B cell (primary cell): ENCODE measurements around the gene MUC4. TPM values are rescaled to one million over a fixed set of nuclear protein-coding genes. Genes with fewer than 3 reads are reported as not detected.

Experiments
- ATAC-seq: fragments of 200-7000 bp; cut with Tn5 transposase; one replicate; pipeline ENCODE4 v1.10.0; 2021; ENCODE audit warnings: low read depth, mild to moderate bottlenecking, moderate number of reproducible peaks, moderate library complexity
- CTCF ChIA-PET: fragments of 350-600 bp; sonication (Branson Sonifier 250); formaldehyde crosslinking; loops from one replicate; lab custom pipeline; 2021; ENCODE audit warnings: antibody characterized with exemption, inconsistent platforms; lab: Charles Lee
- POLR2A ChIA-PET: fragments of 350-600 bp; sonication (Branson Sonifier 250); formaldehyde crosslinking; loops from one replicate; lab custom pipeline; 2021; ENCODE audit warnings: antibody characterized with exemption; lab: Charles Lee
- DNase-seq: peaks from one replicate; pipeline ENCODE4 v3.0.0; 2013
- H2AFZ ChIP-seq: 2 replicates; pipeline ENCODE4 v1.6.1; 2012; ENCODE audit warnings: mild to moderate bottlenecking, low read depth, low read length; ENCODE audit not compliant: insufficient read depth, poor library complexity, severe bottlenecking
- H3K27ac ChIP-seq, 2 donors: 1 replicate in 1 of 2; 2 replicates in 1 of 2; pipeline ENCODE4 v1.5.1; 2012 to 2013; ENCODE audit warnings: low read length in 2 of 2, mild to moderate bottlenecking in 2 of 2, moderate library complexity in 1 of 2
- H3K27me3 ChIP-seq, 4 experiments: fragments of 200-600 bp in 1 of 4; sonication (generic) in 1 of 4; replicated peaks in 1 of 4; 1 replicate in 2 of 4; 2 replicates in 2 of 4; pipeline versions ENCODE4 v1.6.1 to v1.7.0; 2013 to 2016; ENCODE audit warnings: low read length in 3 of 4, mild to moderate bottlenecking in 2 of 4, mixed read lengths in 1 of 4, moderate library complexity in 1 of 4; ENCODE audit not compliant: insufficient read depth in 4 of 4, control insufficient read depth in 3 of 4; ENCODE audit errors: control extremely low read depth in 1 of 4
- H3K36me3 ChIP-seq, 2 experiments: replicated peaks in 1 of 2; 1 replicate in 1 of 2; 2 replicates in 1 of 2; pipeline versions ENCODE4 v1.6.1 to v1.7.1; 2013; ENCODE audit warnings: low read length in 1 of 2; ENCODE audit not compliant: insufficient read depth in 2 of 2, control insufficient read depth in 1 of 2; ENCODE audit errors: control extremely low read depth in 1 of 2, extremely low read depth in 1 of 2
- H3K4me1 ChIP-seq, 2 donors: fragments of 200-600 bp in 1 of 2; sonication (generic) in 1 of 2; 1 replicate in 1 of 2; 2 replicates in 1 of 2; pipeline versions ENCODE4 v1.5.1 to v1.6.1; 2013 to 2017; ENCODE audit warnings: low read length in 2 of 2; ENCODE audit not compliant: control insufficient read depth in 2 of 2, insufficient read depth in 2 of 2
- H3K4me2 ChIP-seq: replicated peaks from 2 replicates; pipeline ENCODE3; 2012; ENCODE audit warnings: mild to moderate bottlenecking, low read depth, low read length; ENCODE audit not compliant: poor library complexity, severe bottlenecking
- H3K4me3 ChIP-seq, 5 experiments: fragments of 200-600 bp in 1 of 5; sonication (generic) in 1 of 5; 1 replicate in 3 of 5; 2 replicates in 2 of 5; pipeline versions ENCODE4 v1.5.1 to v1.7.0; 2011 to 2016; ENCODE audit warnings: low read length in 4 of 5, mild to moderate bottlenecking in 4 of 5, low read depth in 2 of 5, control low read depth in 1 of 5, moderate library complexity in 1 of 5; ENCODE audit not compliant: insufficient read depth in 1 of 5; ENCODE audit errors: control extremely low read depth in 1 of 5, extremely low read depth in 1 of 5
- H3K79me2 ChIP-seq: fragments of 200-600 bp; sonication (generic); one replicate; pipeline ENCODE4 v1.6.0; 2016; ENCODE audit warnings: low read length; ENCODE audit not compliant: control insufficient read depth, insufficient read depth
- H3K9ac ChIP-seq: fragments of 200-600 bp; sonication (generic); 2 replicates; pipeline ENCODE4 v1.6.1; 2017; ENCODE audit warnings: mild to moderate bottlenecking, low read length, moderate library complexity
- H3K9me3 ChIP-seq, 3 donors: one replicate each; pipeline versions ENCODE4 v1.6.1 to v1.7.1; 2013; ENCODE audit warnings: low read length in 2 of 3; ENCODE audit not compliant: control insufficient read depth in 2 of 3, insufficient read depth in 1 of 3; ENCODE audit errors: control extremely low read depth in 1 of 3
- H4K20me1 ChIP-seq: 2 replicates; pipeline ENCODE4 v1.6.0; 2012; ENCODE audit warnings: mild to moderate bottlenecking, low read length; ENCODE audit not compliant: insufficient read depth, control insufficient read depth, poor library complexity, severe bottlenecking
- H3K27ac Mint-ChIP-seq: one replicate; pipeline ENCODE4 v1.8.0; 2021; ENCODE audit warnings: mixed read lengths
- H3K27me3 Mint-ChIP-seq: one replicate; pipeline ENCODE4 v1.8.0; 2021; ENCODE audit warnings: mixed read lengths
- H3K4me1 Mint-ChIP-seq: one replicate; pipeline ENCODE4 v1.8.0; 2021; ENCODE audit warnings: mixed read lengths
- H3K4me3 Mint-ChIP-seq: one replicate; pipeline ENCODE4 v1.8.0; 2021; ENCODE audit warnings: mixed read lengths
- H3K9me3 Mint-ChIP-seq: one replicate; pipeline ENCODE4 v1.8.0; 2022; ENCODE audit warnings: mixed read lengths; ENCODE audit not compliant: insufficient read depth
- EZH2 ChIP-seq: IDR thresholded peaks from 2 replicates; pipeline ENCODE4 v1.6.1; 2012; ENCODE audit warnings: borderline replicate concordance, low read depth, mild to moderate bottlenecking, moderate library complexity, low read length; ENCODE audit not compliant: insufficient read depth, poor library complexity, severe bottlenecking
- WGBS: methylation state at CpG from one replicate; pipeline ENCODE4 v1.1.5; 2013; ENCODE audit warnings: missing lambda C conversion rate; ENCODE audit not compliant: insufficient coverage; 5-methylcytosine and 5-hydroxymethylcytosine counted together
- intact Hi-C: fragments of 100-400 bp; cut with micrococcal nuclease; formaldehyde crosslinking; loops from one replicate; pipeline ENCODE4 v1.10.0; 2022
- polyA plus RNA-seq: library from polyadenylated mRNA; depleted of rRNA; stranded (reverse); fragments of >200 nt; gene quantifications from 2 replicates; pipeline ENCODE4 v1.2.3, GENCODE V29; 2012
- total RNA-seq, 2 donors: library from RNA; stranded (reverse); fragments of 120-200 nt in 1 of 2; gene quantifications; 1 replicate in 1 of 2; 2 replicates in 1 of 2; pipeline versions ENCODE4 v1.2.3 to v1.2.4, GENCODE V29; 2013 to 2022
- TF ChIP-seq, protein P1 (sequence below): fragments of 200-600 bp; IDR thresholded peaks from one replicate; pipeline ENCODE4 v1.8.0; 2022; ENCODE audit warnings: antibody characterized with exemption, mild to moderate bottlenecking

MUC4 gene
- total and polyA plus RNA-seq, 2 donors (not counting 1 experiment from before 2014, with no cell fraction given) = 0.22 to 1.2 TPM

- Histone ChIP-seq H3K79me2 (no peaks in the 10 kb centered on the region), H2AFZ (no peak overlapping the region), H3K9me3 (peaks cover 0 to 14% (median 0%) of the 10 kb centered on the region in 3 donors), H3K9ac (no peak overlapping the region), H4K20me1 (no peaks in the 10 kb centered on the region), H3K27me3 (peaks cover 0 to 18% (median 2%) of the 10 kb centered on the region in 4 experiments), H3K4me1 (peaks cover 0 to 3% of the 10 kb centered on the region in 2 donors), H3K4me3 (no peak overlapping the region), H3K36me3 (no peaks in the 10 kb centered on the region), H3K27ac (no peak overlapping the region), H3K4me2 (no peak overlapping the region)
- 92% methylated on average over 24 of the region's 28 CpGs for WGBS
- ATAC-seq (no peak), DNase-seq (no peak)
- ChIA-PET CTCF (no interaction called here), POLR2A (no interaction called here)
- H3K4me1 Mint-ChIP-seq = no peaks in the 10 kb centered on the region
- no peak overlapping the region for H3K27ac Mint-ChIP-seq
- TF ChIP-seq, protein P1, sequence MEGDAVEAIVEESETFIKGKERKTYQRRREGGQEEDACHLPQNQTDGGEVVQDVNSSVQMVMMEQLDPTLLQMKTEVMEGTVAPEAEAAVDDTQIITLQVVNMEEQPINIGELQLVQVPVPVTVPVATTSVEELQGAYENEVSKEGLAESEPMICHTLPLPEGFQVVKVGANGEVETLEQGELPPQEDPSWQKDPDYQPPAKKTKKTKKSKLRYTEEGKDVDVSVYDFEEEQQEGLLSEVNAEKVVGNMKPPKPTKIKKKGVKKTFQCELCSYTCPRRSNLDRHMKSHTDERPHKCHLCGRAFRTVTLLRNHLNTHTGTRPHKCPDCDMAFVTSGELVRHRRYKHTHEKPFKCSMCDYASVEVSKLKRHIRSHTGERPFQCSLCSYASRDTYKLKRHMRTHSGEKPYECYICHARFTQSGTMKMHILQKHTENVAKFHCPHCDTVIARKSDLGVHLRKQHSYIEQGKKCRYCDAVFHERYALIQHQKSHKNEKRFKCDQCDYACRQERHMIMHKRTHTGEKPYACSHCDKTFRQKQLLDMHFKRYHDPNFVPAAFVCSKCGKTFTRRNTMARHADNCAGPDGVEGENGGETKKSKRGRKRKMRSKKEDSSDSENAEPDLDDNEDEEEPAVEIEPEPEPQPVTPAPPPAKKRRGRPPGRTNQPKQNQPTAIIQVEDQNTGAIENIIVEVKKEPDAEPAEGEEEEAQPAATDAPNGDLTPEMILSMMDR = no peak
- no peak for TF ChIP-seq EZH2
- peaks cover 4% of the 10 kb centered on the region for H3K9me3 Mint-ChIP-seq
- intact Hi-C loops = no loop called here
- no peak overlapping the region for H3K4me3 Mint-ChIP-seq
- peaks cover 18% of the 10 kb centered on the region for H3K27me3 Mint-ChIP-seq
Observed at GRCh38 chr3:195764961-195765706, 46.6 kb downstream of the MUC4 start.
